OCI-LY1 (cell line): ENCODE data around the gene XPO6.

Experiments
- H2AFZ ChIP-seq: fragments of 200-600 bp; sonication (generic), shearing (Covaris generic); 2 replicates; pipeline ENCODE4 v1.6.0; 2014; ENCODE audit warnings: antibody characterized with exemption, mild to moderate bottlenecking, low read length
- H3F3A ChIP-seq: fragments of 200-600 bp; sonication (generic), shearing (Covaris generic); 2 replicates; pipeline ENCODE4 v1.6.0; 2014; ENCODE audit warnings: mild to moderate bottlenecking, antibody characterized with exemption, low read length, moderate library complexity; ENCODE audit not compliant: insufficient read depth
- H3K27ac ChIP-seq: fragments of 200-600 bp; sonication (generic); 2 replicates; pipeline ENCODE4 v1.5.1; 2014; ENCODE audit warnings: low read length, mixed run types, mild to moderate bottlenecking, low read depth; ENCODE audit not compliant: poor library complexity, severe bottlenecking
- H3K27me3 ChIP-seq: fragments of 200-600 bp; sonication (generic); 2 replicates; pipeline ENCODE4 v1.6.0; 2014; ENCODE audit warnings: antibody characterized with exemption, mild to moderate bottlenecking, low read length, moderate library complexity; ENCODE audit not compliant: insufficient read depth
- H3K36me3 ChIP-seq: fragments of 200-600 bp; sonication (generic); 2 replicates; pipeline ENCODE4 v1.6.1; 2014; ENCODE audit warnings: mild to moderate bottlenecking, antibody characterized with exemption, low read length, moderate library complexity, mixed read lengths; ENCODE audit not compliant: insufficient read depth
- H3K4me1 ChIP-seq: fragments of 200-600 bp; sonication (generic); 2 replicates; pipeline ENCODE4 v1.5.1; 2014; ENCODE audit warnings: mild to moderate bottlenecking, low read length, moderate library complexity; ENCODE audit not compliant: insufficient read depth, severe bottlenecking
- H3K4me2 ChIP-seq: fragments of 200-600 bp; sonication (generic), shearing (Covaris generic); 2 replicates; pipeline ENCODE4 v1.6.1; 2014; ENCODE audit warnings: low read length
- H3K4me3 ChIP-seq: fragments of 200-600 bp; sonication (generic); 2 replicates; pipeline ENCODE4 v1.5.1; 2014; ENCODE audit warnings: low read length, low read depth, mild to moderate bottlenecking, mixed read lengths; ENCODE audit not compliant: poor library complexity, severe bottlenecking
- H3K79me2 ChIP-seq: fragments of 200-600 bp; shearing (Covaris generic); 2 replicates; pipeline ENCODE4 v1.6.1; 2016; ENCODE audit warnings: mixed run types, low read length, mixed read lengths; ENCODE audit not compliant: insufficient read depth
- H3K9ac ChIP-seq: fragments of 200-600 bp; sonication (generic), shearing (Covaris generic); 2 replicates; pipeline ENCODE4 v1.6.1; 2014; ENCODE audit warnings: mild to moderate bottlenecking, low read length, mixed read lengths
- H3K9me2 ChIP-seq: fragments of 200-600 bp; sonication (generic), shearing (Covaris generic); 2 replicates; pipeline ENCODE4 v1.6.1; 2014; ENCODE audit warnings: low read depth, mild to moderate bottlenecking, low read length, mixed read lengths
- H3K9me3 ChIP-seq: fragments of 200-600 bp; shearing (Covaris generic); 2 replicates; pipeline ENCODE4 v1.6.1; 2014; ENCODE audit warnings: low read length, mixed read lengths
- H4K20me1 ChIP-seq: fragments of 200-600 bp; sonication (generic), shearing (Covaris generic); 2 replicates; pipeline ENCODE4 v1.6.0; 2016; ENCODE audit warnings: mild to moderate bottlenecking, low read length; ENCODE audit not compliant: insufficient read depth
- CTCF ChIP-seq: fragments of 200-600 bp; sonication (generic), shearing (Covaris generic); IDR thresholded peaks from 2 replicates; pipeline ENCODE4 v1.5.1; 2017; ENCODE audit warnings: mild to moderate bottlenecking, antibody characterized with exemption, low read length, moderate library complexity, mixed read lengths
- EZH2 ChIP-seq: fragments of 200-600 bp; sonication (generic), shearing (Covaris generic); IDR thresholded peaks from 2 replicates; pipeline ENCODE4 v1.8.0; 2017; ENCODE audit warnings: borderline replicate concordance, mixed run types, mild to moderate bottlenecking, antibody characterized with exemption, low read length, moderate library complexity, mixed read lengths

Gene XPO6

GRCh38 chr16:28108590-28109247 lies 103.0 kb downstream of the XPO6 start:
- no peaks in the 10 kb centered on the region for H3K27me3 ChIP-seq
- H2AFZ ChIP-seq: no peak overlapping the region
- no peaks in the 10 kb centered on the region for H3K9me2 ChIP-seq
- H4K20me1 ChIP-seq: no peaks in the 10 kb centered on the region
- H3K27ac ChIP-seq: no peak overlapping the region
- TF ChIP-seq EZH2: no peak
- TF ChIP-seq CTCF: no peak
- no peak overlapping the region for H3K4me3 ChIP-seq
- peaks cover 97% of the 10 kb centered on the region for H3K36me3 ChIP-seq
- H3F3A ChIP-seq: no peaks in the 10 kb centered on the region
- no peak overlapping the region for H3K9ac ChIP-seq
- H3K4me2 ChIP-seq: no peak overlapping the region
- H3K9me3 ChIP-seq: no peaks in the 10 kb centered on the region
- no peaks in the 10 kb centered on the region for H3K4me1 ChIP-seq
- H3K79me2 ChIP-seq: no peaks in the 10 kb centered on the region

DNA sequence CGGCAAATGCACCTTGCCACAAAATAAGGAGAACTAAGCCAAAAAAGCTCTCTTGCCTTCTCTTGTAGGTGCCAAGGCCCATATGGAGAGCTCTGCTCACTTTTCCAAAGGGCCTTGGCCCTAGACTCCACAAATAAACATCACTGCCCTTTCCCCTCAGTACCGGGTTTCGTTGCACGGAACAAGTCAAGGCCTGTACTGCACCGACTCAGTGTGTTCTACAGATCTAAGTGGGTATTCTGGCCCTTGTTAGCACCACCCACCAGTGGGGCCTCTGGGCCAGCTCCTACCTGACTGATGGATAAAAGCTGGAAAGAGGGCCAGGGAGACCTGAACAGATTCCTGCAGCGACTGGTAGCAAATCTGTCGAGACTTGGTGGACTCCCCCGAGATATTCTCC lies 104.5 kb downstream of the XPO6 start:
- H3K36me3 ChIP-seq: peaks cover 98% of the 10 kb centered on the region

DNA sequence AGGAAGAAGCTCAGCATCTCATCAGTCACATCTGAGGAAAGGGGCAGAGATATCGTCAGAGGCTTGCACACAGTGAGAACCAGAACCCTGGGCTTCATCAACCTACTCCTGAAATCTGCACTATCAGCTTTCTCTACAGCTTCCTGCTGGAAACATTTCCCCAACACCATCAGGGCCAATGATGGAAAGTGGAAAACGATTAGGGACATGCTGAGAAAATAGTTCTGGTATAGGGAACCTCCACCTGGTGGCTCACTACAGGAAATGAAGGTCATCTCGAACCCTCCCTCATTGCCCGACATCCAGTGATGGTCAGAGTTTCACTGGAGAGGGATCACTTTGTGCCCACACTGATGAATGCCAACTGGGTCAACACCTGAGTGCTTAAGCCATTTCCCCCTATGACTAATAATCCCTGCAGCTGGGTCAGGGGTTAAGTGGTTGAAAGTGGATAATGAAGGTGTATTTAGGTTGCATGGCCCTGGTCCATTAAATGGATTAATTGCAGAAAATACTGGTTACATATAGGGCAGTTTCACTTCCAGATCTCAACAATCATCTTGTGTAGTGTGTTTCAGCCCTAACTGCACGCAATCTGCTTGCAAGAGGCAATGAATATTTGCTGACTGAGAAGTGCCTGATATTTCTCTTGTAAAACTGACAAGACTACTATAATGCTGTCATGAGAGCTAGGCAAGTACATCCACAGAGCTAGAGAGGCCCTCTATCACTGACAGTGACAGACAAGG lies 105.1 kb downstream of the XPO6 start:
- TF ChIP-seq EZH2: no peak
- Histone ChIP-seq H2AFZ (no peak overlapping the region), H3K9me2 (no peaks in the 10 kb centered on the region), H3K36me3 (peaks cover 98% of the 10 kb centered on the region), H3K27ac (no peak overlapping the region), H3K79me2 (no peaks in the 10 kb centered on the region), H3K9ac (no peak overlapping the region), H3K4me2 (no peak overlapping the region), H4K20me1 (no peaks in the 10 kb centered on the region), H3K4me1 (no peaks in the 10 kb centered on the region), H3F3A (no peaks in the 10 kb centered on the region), H3K4me3 (no peak overlapping the region), H3K9me3 (no peaks in the 10 kb centered on the region), H3K27me3 (no peaks in the 10 kb centered on the region)

More for the DNA sequence above, 104.5 kb downstream of the XPO6 start:
- H3K9me3 ChIP-seq: no peaks in the 10 kb centered on the region
- no peak overlapping the region for H3K27ac ChIP-seq
- H3K27me3 ChIP-seq: no peaks in the 10 kb centered on the region
- no peak overlapping the region for H3K4me2 ChIP-seq
- no peaks in the 10 kb centered on the region for H3F3A ChIP-seq
- no peaks in the 10 kb centered on the region for H3K79me2 ChIP-seq
- H3K4me1 ChIP-seq: no peaks in the 10 kb centered on the region
- H4K20me1 ChIP-seq: no peaks in the 10 kb centered on the region
- no peak for TF ChIP-seq CTCF
- no peak overlapping the region for H2AFZ ChIP-seq
- no peak overlapping the region for H3K4me3 ChIP-seq
- no peak overlapping the region for H3K9ac ChIP-seq
- H3K9me2 ChIP-seq: no peaks in the 10 kb centered on the region
